ENCODE results near the gene GAS7.

Gene GAS7

DNA sequence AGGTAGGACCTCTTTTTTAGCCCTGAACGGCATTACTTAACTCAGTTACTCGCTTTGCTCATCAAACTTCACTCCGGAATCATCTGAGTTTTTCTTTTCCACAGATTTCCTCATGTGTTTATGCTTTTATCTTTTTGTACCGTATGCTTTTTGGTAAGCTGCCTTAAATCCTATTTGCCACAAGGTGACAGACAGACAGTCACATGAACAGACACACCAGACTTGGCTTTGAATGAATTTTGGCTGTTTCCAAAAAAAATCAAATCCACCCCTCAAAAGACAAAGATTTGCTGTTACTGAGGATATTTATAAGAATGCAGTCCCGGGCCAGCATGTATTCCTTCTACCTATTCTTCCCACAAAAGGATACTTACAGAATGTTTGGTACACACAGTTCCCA lies 10.9 kb downstream of the GAS7 start:
- H3K9ac ChIP-seq (ENCODE audit: low read length in 2 of 2), result no peak overlapping the region
- peaks cover 0 to 1% of the 10 kb centered on the region in 2 donors for H3K9me3 ChIP-seq (ENCODE audit: control insufficient read depth in 2 of 2, low read length in 2 of 2)
- H3K27me3 ChIP-seq (ENCODE audit: control insufficient read depth in 1 of 2, insufficient read depth in 2 of 2, low read length in 2 of 2), result no peaks in the 10 kb centered on the region
- no peak overlapping the region for H3K4me3 ChIP-seq (ENCODE audit: low read length in 2 of 2)
- H3K27ac ChIP-seq (ENCODE audit: low read length), result no peak overlapping the region
- no peaks in the 10 kb centered on the region for H3K36me3 ChIP-seq (ENCODE audit: control insufficient read depth in 2 of 2, insufficient read depth in 2 of 2, low read length in 2 of 2)
- H3K4me1 ChIP-seq (ENCODE audit: control insufficient read depth, insufficient read depth, low read length), result no peaks in the 10 kb centered on the region

DNA sequence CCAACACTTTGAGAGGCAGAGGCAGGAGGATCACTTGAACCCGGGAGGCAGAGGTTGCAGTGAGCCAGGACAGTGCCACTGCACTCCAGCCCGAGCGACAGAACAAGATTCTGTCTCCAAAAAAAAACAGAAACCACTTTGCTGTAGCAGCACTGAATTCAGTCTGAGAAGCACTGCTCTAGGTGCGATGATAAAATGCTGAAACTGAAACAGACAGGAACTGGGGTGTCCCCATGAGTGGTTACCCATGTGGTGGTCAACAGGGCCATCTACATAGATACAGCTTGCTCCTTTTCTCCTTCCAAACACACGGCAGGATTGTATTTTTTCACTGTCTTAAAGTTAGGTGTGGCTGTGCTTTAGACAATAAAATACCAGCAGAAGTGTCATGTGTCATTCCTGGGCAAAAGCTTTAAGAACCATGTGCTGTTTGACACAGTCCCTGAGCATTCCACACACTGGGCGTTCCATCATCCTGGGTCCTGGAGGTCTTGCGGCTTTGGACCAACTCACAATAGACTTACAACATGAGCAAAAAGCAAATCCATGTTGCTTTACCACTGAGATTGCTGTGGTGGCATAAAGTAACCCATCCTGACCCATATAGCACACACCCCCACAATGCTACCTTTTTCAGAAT lies 11.5 kb downstream of the GAS7 start:
- Histone ChIP-seq H3K9ac (ENCODE audit: low read length in 2 of 2) (no peak overlapping the region), H3K4me3 (ENCODE audit: low read length in 2 of 2) (no peak overlapping the region)

DNA sequence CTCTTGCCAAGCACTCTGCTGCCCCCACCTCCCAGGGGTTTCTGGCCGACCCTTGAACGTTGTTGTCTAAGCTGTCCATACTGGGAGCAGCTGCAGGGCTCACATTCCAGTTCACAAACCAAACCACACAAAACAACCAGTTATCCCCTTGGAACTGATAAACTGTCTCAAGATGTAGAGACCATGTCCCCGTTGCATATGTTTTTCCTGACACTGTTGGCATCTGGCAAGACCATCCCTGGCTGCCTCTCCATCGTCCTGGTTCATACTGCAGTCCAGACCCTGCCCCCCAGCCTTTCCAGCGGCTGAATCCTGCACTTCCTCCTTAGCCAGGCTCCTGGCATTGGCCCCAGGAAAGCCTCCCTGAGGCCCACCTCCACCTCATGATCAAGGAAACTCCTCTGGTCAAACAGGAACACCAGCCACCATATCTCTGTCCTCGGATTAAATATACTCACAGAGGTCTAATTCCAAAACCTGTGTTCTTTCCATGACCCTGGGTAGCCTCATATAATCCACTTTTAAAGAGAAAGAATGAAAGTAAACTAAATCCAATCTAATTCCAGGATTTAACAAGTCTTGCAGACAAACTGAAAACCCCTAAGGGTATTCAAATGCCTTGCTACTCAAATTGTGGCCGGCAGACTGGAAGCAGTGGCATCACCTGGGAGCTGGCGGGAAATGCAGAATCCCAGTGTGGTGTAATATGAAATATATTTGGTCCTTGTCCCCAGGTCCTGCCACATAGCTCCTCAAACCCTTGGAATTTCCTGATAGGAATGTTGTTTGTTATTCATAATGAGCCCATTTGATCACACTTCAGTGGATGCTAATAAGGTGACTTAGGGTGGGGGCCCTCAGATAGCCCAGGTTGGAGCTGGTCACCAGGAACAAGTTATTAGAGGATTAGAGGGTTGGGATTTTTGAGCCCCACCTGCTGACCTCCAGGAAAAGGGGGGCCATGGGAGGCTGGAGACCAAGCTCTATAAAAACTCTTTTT lies 14.2 kb downstream of the GAS7 start:
- Histone ChIP-seq H3K9me3 (ENCODE audit: control insufficient read depth in 2 of 2, low read length in 2 of 2) (no peaks in the 10 kb centered on the region), H3K9ac (ENCODE audit: low read length in 2 of 2) (no peak overlapping the region), H3K27me3 (ENCODE audit: control insufficient read depth in 1 of 2, insufficient read depth in 2 of 2, low read length in 2 of 2) (no peaks in the 10 kb centered on the region), H3K36me3 (ENCODE audit: control insufficient read depth in 2 of 2, insufficient read depth in 2 of 2, low read length in 2 of 2) (no peaks in the 10 kb centered on the region), H3K27ac (ENCODE audit: low read length) (no peak overlapping the region), H3K4me1 (ENCODE audit: control insufficient read depth, insufficient read depth, low read length) (no peaks in the 10 kb centered on the region), H3K4me3 (ENCODE audit: low read length in 2 of 2) (no peak overlapping the region)

More for the DNA sequence above, 11.5 kb downstream of the GAS7 start:
- Histone ChIP-seq H3K4me1 (ENCODE audit: control insufficient read depth, insufficient read depth, low read length) (no peaks in the 10 kb centered on the region), H3K9me3 (ENCODE audit: control insufficient read depth in 2 of 2, low read length in 2 of 2) (no peaks in the 10 kb centered on the region), H3K27me3 (ENCODE audit: control insufficient read depth in 1 of 2, insufficient read depth in 2 of 2, low read length in 2 of 2) (no peaks in the 10 kb centered on the region), H3K36me3 (ENCODE audit: control insufficient read depth in 2 of 2, insufficient read depth in 2 of 2, low read length in 2 of 2) (no peaks in the 10 kb centered on the region), H3K27ac (ENCODE audit: low read length) (no peak overlapping the region)

DNA sequence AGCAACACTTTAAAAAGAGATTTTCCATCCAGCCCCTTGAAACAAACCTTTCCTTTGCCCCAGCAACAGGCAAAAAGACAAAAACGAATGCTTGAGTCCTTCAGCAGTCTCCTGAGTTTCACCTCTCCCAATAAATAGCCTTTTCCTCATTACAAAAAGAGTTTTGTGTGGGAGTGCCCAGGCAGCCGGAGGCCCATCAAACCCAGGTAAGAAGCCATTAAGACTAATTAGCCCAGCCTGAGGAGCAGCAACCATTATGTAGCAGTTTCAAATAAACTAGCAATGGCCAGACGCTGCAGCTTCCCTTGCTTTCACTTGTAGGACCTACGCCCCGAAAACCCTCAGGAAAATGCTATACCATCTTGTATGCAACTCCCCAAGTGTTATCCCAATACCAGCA lies 15.6 kb downstream of the GAS7 start:
- Histone ChIP-seq H3K4me1 (ENCODE audit: control insufficient read depth, insufficient read depth, low read length) (peaks cover 7% of the 10 kb centered on the region), H3K27ac (ENCODE audit: low read length) (no peak overlapping the region), H3K4me3 (ENCODE audit: low read length in 2 of 2) (no peak overlapping the region), H3K36me3 (ENCODE audit: control insufficient read depth in 2 of 2, insufficient read depth in 2 of 2, low read length in 2 of 2) (no peaks in the 10 kb centered on the region), H3K27me3 (ENCODE audit: control insufficient read depth in 1 of 2, insufficient read depth in 2 of 2, low read length in 2 of 2) (no peaks in the 10 kb centered on the region), H3K9me3 (ENCODE audit: control insufficient read depth in 2 of 2, low read length in 2 of 2) (no peaks in the 10 kb centered on the region), H3K9ac (ENCODE audit: low read length in 2 of 2) (no peak overlapping the region)

DNA sequence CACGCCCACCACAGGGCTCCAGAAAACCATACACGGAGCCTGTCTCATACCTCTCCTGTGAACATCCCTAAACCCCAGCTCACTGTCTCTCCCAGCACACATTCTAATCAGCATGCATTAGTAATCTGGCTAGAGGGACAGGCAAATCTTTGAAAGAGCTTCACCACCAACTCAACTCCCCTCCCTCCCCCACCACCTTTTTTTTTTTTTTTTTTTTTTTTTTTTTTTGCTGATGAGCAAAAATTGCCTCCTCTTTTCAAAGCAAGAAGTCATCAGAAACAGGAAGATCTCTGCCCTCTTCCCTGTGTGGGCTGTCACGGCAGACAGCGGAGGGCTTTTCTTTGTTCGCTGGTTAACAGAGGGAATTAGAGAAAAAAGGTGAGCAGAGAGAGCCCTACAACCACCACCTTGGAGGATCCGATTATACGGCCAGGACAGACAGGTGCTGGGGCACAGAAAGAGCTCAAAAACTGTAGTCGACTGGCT lies 19.9 kb downstream of the GAS7 start:
- H3K27me3 ChIP-seq (ENCODE audit: control insufficient read depth in 1 of 2, insufficient read depth in 2 of 2, low read length in 2 of 2), result no peaks in the 10 kb centered on the region
- H3K9me3 ChIP-seq (ENCODE audit: control insufficient read depth in 2 of 2, low read length in 2 of 2), result no peaks in the 10 kb centered on the region
- H3K4me3 ChIP-seq (ENCODE audit: low read length in 2 of 2), result no peak overlapping the region
- no peak overlapping the region for H3K27ac ChIP-seq (ENCODE audit: low read length)
- H3K36me3 ChIP-seq (ENCODE audit: control insufficient read depth in 2 of 2, insufficient read depth in 2 of 2, low read length in 2 of 2), result no peaks in the 10 kb centered on the region
- H3K9ac ChIP-seq (ENCODE audit: low read length in 2 of 2), result no peak overlapping the region
- peaks cover 11% of the 10 kb centered on the region for H3K4me1 ChIP-seq (ENCODE audit: control insufficient read depth, insufficient read depth, low read length)

DNA sequence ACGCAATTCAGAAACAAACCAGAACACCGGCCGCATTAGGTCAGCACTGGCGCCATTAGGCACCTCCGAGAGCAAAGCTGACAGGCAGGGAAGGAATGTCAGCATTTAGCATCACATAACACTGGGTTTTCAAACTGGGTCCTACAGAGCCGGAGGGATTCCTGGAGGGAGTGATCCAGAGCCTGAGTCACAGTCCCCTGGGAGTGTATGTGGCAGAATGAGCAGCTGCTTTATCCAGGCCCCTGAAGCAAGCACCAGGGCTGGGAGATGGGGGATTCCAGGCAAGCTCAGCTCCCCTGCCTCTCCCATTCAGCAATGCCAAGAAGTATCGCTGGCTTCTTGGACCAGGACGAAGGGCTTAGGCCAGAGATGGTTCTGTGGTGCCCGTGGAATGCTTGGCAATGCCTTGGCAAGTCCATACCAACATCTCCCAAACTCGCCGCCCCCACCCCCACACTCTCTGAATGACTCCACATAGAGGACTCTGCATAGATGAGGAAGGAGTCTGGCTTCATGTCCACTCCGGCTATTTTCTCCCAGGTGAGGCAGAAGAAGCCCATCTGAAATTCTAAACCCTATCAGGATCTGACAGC lies 20.4 kb downstream of the GAS7 start:
- Histone ChIP-seq H3K4me3 (ENCODE audit: low read length in 2 of 2) (no peak overlapping the region), H3K27me3 (ENCODE audit: control insufficient read depth in 1 of 2, insufficient read depth in 2 of 2, low read length in 2 of 2) (no peaks in the 10 kb centered on the region), H3K36me3 (ENCODE audit: control insufficient read depth in 2 of 2, insufficient read depth in 2 of 2, low read length in 2 of 2) (no peaks in the 10 kb centered on the region), H3K9ac (ENCODE audit: low read length in 2 of 2) (no peak overlapping the region), H3K27ac (ENCODE audit: low read length) (no peak overlapping the region), H3K4me1 (ENCODE audit: control insufficient read depth, insufficient read depth, low read length) (peaks cover 11% of the 10 kb centered on the region), H3K9me3 (ENCODE audit: control insufficient read depth in 2 of 2, low read length in 2 of 2) (peaks cover 0 to under 1% of the 10 kb centered on the region in 2 donors)

DNA sequence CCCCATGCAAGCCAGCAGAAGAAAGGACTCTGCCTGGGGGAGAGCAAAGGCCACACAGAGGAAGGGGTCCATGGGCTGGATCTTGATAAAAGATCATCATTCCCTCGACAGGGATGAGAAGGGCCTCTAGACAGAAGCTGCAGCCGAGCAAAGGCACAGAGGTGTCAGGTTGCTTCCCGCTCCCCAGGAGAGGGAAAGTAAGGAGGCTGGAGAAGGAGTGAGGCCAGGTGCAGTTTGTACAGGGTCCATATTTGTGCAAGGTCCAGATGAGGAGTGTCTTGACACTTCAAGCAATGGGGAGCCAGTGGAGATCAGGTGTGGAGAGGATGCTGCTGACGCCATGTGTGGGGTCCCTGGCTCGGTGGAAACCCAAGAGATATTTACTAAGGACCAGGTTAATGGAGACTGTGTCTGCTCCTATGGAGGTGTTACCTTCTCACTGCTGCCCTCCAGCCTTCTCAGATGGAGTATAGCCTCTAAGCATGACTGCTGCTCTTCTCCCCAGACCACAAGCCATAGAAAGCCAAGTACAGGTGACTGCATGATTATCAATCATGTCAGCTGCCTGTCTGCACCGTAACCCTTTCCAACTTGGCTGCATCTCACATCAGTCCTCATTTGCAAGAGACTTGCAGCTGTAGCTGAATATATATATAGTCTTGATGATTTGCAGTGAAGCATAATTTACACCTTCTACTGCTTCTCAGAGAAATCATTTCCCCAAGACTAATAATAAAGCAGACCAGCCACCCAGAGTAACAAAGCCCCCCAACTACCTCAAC lies 21.1 kb downstream of the GAS7 start:
- no peak overlapping the region for H3K27ac ChIP-seq (ENCODE audit: low read length)
- H3K27me3 ChIP-seq (ENCODE audit: control insufficient read depth in 1 of 2, insufficient read depth in 2 of 2, low read length in 2 of 2), result no peaks in the 10 kb centered on the region
- no peak overlapping the region for H3K4me3 ChIP-seq (ENCODE audit: low read length in 2 of 2)
- peaks cover 11% of the 10 kb centered on the region for H3K4me1 ChIP-seq (ENCODE audit: control insufficient read depth, insufficient read depth, low read length)
- peaks cover 0 to 4% of the 10 kb centered on the region in 2 donors for H3K9me3 ChIP-seq (ENCODE audit: control insufficient read depth in 2 of 2, low read length in 2 of 2)
- no peaks in the 10 kb centered on the region for H3K36me3 ChIP-seq (ENCODE audit: control insufficient read depth in 2 of 2, insufficient read depth in 2 of 2, low read length in 2 of 2)
- H3K9ac ChIP-seq (ENCODE audit: low read length in 2 of 2), result no peak overlapping the region

DNA sequence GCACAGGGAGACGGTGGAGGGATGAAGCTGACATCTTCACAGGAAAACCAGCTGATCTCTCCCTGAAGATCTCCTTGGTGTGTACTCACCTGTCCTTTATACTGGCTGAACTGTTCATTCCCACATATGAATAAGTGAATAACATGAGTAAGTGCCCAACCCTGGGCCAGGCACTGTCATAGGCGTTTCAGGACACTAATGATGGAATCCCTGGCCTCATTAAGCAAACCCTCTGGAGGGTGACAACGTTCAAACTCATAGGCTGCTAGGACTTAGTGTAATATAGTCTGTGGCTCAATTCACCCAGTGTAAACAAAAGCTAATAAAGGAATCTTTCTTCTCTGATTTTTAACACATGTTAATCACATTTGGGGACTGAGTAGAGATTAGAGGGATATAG lies 24.5 kb downstream of the GAS7 start:
- H3K36me3 ChIP-seq (ENCODE audit: control insufficient read depth in 2 of 2, insufficient read depth in 2 of 2, low read length in 2 of 2), result no peaks in the 10 kb centered on the region
- peaks cover 19% of the 10 kb centered on the region for H3K4me1 ChIP-seq (ENCODE audit: control insufficient read depth, insufficient read depth, low read length)
- H3K27ac ChIP-seq (ENCODE audit: low read length), result no peak overlapping the region
- H3K27me3 ChIP-seq (ENCODE audit: control insufficient read depth in 1 of 2, insufficient read depth in 2 of 2, low read length in 2 of 2), result no peaks in the 10 kb centered on the region
- H3K4me3 ChIP-seq (ENCODE audit: low read length in 2 of 2), result no peak overlapping the region
- H3K9ac ChIP-seq (ENCODE audit: low read length in 2 of 2), result no peak overlapping the region
- H3K9me3 ChIP-seq (ENCODE audit: control insufficient read depth in 2 of 2, low read length in 2 of 2), result peaks cover 0 to 4% of the 10 kb centered on the region in 2 donors

DNA sequence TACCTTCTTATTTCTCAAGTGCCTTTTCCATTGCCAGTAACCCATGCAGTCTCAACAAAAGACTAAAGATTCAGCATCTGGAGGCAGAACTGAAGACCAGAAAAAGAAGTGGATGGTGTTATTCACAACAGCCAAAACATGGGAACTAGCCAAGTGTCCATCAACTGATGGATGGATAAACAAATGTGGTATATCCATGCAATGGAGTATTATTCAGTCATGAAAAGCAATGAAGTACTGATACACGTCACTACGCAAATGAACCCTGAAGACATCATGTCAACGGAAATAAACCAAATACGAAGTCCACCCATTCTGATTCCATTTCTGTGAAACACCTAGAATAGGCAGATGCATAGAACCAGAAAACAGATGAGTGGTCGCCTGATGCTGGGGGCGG lies 25.6 kb downstream of the GAS7 start:
- Histone ChIP-seq H3K27me3 (ENCODE audit: control insufficient read depth in 1 of 2, insufficient read depth in 2 of 2, low read length in 2 of 2) (no peaks in the 10 kb centered on the region), H3K9ac (ENCODE audit: low read length in 2 of 2) (no peak overlapping the region), H3K27ac (ENCODE audit: low read length) (no peak overlapping the region)

DNA sequence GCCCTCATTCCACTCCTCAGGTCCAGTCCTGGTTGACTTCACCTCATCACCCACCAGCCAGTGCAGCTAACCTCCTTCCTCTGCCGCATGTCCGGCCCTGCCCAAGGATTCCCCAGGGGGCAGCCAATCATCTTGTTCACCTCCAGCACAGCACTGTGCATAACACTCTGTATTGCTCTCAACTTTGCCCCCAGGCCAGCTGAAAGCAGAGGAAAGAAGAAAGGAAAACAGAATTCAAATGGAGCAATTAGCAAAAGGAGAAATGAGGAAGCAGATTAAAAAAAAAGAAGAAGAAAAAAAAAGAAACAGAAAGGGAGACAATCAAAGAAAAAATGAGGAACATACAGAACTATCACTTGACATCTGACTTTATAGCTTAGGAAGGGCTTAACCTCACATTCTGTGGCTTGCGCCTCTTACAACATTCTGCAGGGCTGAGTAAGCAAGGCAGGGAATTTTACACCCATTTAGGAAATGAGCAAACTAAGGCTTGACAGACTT lies 26.1 kb downstream of the GAS7 start:
- Histone ChIP-seq H3K9ac (ENCODE audit: low read length in 2 of 2) (no peak overlapping the region), H3K4me3 (ENCODE audit: low read length in 2 of 2) (no peak overlapping the region), H3K4me1 (ENCODE audit: control insufficient read depth, insufficient read depth, low read length) (peaks cover 8% of the 10 kb centered on the region), H3K27ac (ENCODE audit: low read length) (no peak overlapping the region), H3K9me3 (ENCODE audit: control insufficient read depth in 2 of 2, low read length in 2 of 2) (peaks cover 0 to 4% of the 10 kb centered on the region in 2 donors), H3K27me3 (ENCODE audit: control insufficient read depth in 1 of 2, insufficient read depth in 2 of 2, low read length in 2 of 2) (no peaks in the 10 kb centered on the region), H3K36me3 (ENCODE audit: control insufficient read depth in 2 of 2, insufficient read depth in 2 of 2, low read length in 2 of 2) (no peaks in the 10 kb centered on the region)

More for the DNA sequence above, 25.6 kb downstream of the GAS7 start:
- Histone ChIP-seq H3K9me3 (ENCODE audit: control insufficient read depth in 2 of 2, low read length in 2 of 2) (peaks cover 0 to 4% of the 10 kb centered on the region in 2 donors), H3K4me1 (ENCODE audit: control insufficient read depth, insufficient read depth, low read length) (peaks cover 11% of the 10 kb centered on the region), H3K4me3 (ENCODE audit: low read length in 2 of 2) (no peak overlapping the region), H3K36me3 (ENCODE audit: control insufficient read depth in 2 of 2, insufficient read depth in 2 of 2, low read length in 2 of 2) (no peaks in the 10 kb centered on the region)

All from stomach smooth muscle (tissue), 2 donors.